Peyer's patch (tissue), 4 donors: Measurements from ENCODE around the gene MAP4K1. TPM values are rescaled to one million over a fixed set of nuclear protein-coding genes. Genes with fewer than 3 reads are reported as not detected.

ENCODE experiments used
- DNase-seq, 3 donors: peaks; one replicate each; pipeline ENCODE4 v3.0.0-alpha.2; 2017 to 2019
- H3K27ac ChIP-seq, 4 donors: fragments of 200-600 bp; sonication (generic); one replicate each; pipeline ENCODE4 v1.5.1; 2016 to 2019
- H3K27me3 ChIP-seq, 2 donors: fragments of 200-600 bp; sonication (generic); one replicate each; pipeline ENCODE4 v1.5.1; 2019
- H3K36me3 ChIP-seq, 3 donors: fragments of 200-600 bp; sonication (generic); one replicate each; pipeline ENCODE4 v1.5.1; 2016 to 2019
- H3K4me1 ChIP-seq, 4 donors: fragments of 200-600 bp; sonication (generic); one replicate each; pipeline ENCODE4 v1.5.1; 2016 to 2019
- H3K4me3 ChIP-seq, 4 donors: fragments of 200-600 bp; sonication (generic); 1 replicate in 3 of 4; 2 replicates in 1 of 4; pipeline ENCODE4 v1.5.1; 2016 to 2019; ENCODE audit warnings: mild to moderate bottlenecking in 1 of 4
- H3K9me3 ChIP-seq, 4 donors: fragments of 200-600 bp; sonication (generic); one replicate each; pipeline ENCODE4 v1.5.1; 2016 to 2019; ENCODE audit warnings: mild to moderate bottlenecking in 1 of 4
- POLR2A ChIP-seq, 2 donors: fragments of 450-650 bp; IDR thresholded peaks; one replicate each; pipeline ENCODE4 v1.5.1; 2017; ENCODE audit warnings: antibody characterized with exemption in 2 of 2, mild to moderate bottlenecking in 2 of 2, moderate library complexity in 2 of 2
- total RNA-seq, 4 donors: library from RNA; depleted of rRNA; stranded (reverse); fragments of >200 nt; gene quantifications; one replicate each; pipeline ENCODE4 v1.1.0, GENCODE V29; 2016
- TF ChIP-seq, protein P1 (sequence below), 6 experiments: fragments of 450-650 bp in 4 of 6; fragments of 200-600 bp in 2 of 6; sonication (generic) in 1 of 6; IDR thresholded peaks; one replicate each; pipeline ENCODE4 v1.5.1; 2017 to 2019; ENCODE audit warnings: antibody characterized with exemption in 6 of 6, mild to moderate bottlenecking in 3 of 6, moderate library complexity in 1 of 6

The MAP4K1 gene
- total RNA-seq, 4 donors from 2014 or later: 7.0 to 116 (median 10.4) TPM

DNA sequence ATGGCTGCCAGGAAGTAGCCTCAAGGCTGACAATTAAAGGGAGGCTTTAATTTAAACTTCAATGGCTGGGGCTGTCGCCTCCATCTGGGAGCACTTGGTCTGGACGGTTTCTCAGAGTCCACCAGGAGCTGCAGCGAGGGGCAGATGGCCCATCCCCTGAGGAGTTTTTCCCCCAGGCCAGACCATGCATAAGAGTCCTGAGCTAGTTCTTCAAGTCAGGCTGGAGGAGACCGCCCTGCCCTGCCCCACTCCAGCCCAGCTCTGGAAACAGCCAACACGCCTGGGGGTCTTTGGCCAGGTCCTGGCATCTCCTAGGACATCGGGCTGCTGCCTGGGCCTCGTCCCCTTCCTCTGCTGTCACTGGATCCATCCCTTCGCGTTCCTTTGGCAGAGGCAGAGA is 24.4 kb upstream of the MAP4K1 start:
- H3K27ac ChIP-seq: peak overlapping the region in 2 of 4 donors; percentile 1 to 66
- H3K9me3 ChIP-seq: no peaks in the 10 kb centered on the region
- no peak overlapping the region for H3K4me3 ChIP-seq
- DNase-seq: no peak
- TF ChIP-seq, protein P1, sequence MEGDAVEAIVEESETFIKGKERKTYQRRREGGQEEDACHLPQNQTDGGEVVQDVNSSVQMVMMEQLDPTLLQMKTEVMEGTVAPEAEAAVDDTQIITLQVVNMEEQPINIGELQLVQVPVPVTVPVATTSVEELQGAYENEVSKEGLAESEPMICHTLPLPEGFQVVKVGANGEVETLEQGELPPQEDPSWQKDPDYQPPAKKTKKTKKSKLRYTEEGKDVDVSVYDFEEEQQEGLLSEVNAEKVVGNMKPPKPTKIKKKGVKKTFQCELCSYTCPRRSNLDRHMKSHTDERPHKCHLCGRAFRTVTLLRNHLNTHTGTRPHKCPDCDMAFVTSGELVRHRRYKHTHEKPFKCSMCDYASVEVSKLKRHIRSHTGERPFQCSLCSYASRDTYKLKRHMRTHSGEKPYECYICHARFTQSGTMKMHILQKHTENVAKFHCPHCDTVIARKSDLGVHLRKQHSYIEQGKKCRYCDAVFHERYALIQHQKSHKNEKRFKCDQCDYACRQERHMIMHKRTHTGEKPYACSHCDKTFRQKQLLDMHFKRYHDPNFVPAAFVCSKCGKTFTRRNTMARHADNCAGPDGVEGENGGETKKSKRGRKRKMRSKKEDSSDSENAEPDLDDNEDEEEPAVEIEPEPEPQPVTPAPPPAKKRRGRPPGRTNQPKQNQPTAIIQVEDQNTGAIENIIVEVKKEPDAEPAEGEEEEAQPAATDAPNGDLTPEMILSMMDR (IDR thresholded peaks at IDR 0.05): no peak
- TF ChIP-seq POLR2A (IDR thresholded peaks at IDR 0.05): no peak
- peaks cover 0 to 5% (median 0%) of the 10 kb centered on the region in 3 donors for H3K36me3 ChIP-seq
- no peaks in the 10 kb centered on the region for H3K27me3 ChIP-seq
- peaks cover 0 to 10% (median 4%) of the 10 kb centered on the region in 4 donors for H3K4me1 ChIP-seq

DNA sequence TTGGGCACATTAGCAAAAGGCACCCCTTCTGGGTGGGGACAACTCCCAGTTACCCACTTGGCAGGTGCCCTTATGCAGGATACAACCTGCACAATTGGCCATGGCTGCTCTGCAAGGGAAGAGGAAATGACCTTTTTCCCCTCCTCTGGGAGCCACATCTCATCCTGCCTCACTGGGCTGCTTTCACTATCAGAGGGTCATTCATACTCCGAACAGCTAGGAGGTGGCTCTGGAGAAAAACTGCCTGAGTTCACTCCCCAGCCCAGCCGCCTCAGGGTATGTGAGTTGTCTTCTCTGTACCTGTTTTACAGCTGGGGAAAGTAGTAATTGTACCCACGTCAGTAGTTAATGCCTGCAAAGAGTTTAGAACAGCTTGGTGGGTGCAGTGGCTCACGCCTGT is 22.6 kb upstream of the MAP4K1 start:
- peak in 1 of 2 donors; percentile 1 for TF ChIP-seq POLR2A (IDR thresholded peaks at IDR 0.05)
- TF ChIP-seq, protein P1 (IDR thresholded peaks at IDR 0.05): peak in 3 of 6 experiments; percentile 21 to 33 (median 26)
- peaks cover 0 to 13% (median 0%) of the 10 kb centered on the region in 3 donors for H3K36me3 ChIP-seq
- no peaks in the 10 kb centered on the region for H3K9me3 ChIP-seq
- peaks cover 0 to 20% (median 6%) of the 10 kb centered on the region in 4 donors for H3K4me1 ChIP-seq
- DNase-seq: no peak
- H3K27me3 ChIP-seq: no peaks in the 10 kb centered on the region
- H3K27ac ChIP-seq: peak overlapping the region in 3 of 4 donors; percentile 17 to 79 (median 67)
- no peak overlapping the region for H3K4me3 ChIP-seq

DNA sequence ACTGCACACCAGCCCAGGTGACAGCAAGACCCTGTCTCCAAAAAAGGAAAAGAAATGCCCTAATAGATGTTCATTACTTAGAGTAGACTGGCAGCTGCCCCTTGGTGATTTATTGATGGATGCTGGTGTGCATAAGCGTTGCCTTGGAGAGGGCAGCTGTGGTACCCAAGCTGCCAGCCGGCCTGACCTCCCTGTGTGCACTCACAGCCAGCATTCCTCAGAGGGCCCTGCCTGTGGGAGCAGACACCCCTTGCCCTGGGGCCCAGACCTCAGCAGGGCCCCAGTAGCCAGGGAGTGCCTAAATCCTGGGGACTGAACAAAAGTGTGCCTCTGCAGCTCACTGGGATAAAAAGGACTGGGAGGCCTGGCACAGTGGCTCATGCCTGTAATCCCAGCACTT is 21.9 kb upstream of the MAP4K1 start:
- Histone ChIP-seq H3K27ac (peak overlapping the region in 2 of 4 donors; percentile 67 to 79), H3K4me1 (peaks cover 0 to 21% (median 4%) of the 10 kb centered on the region in 4 donors), H3K9me3 (no peaks in the 10 kb centered on the region), H3K36me3 (peaks cover 0 to 19% (median 0%) of the 10 kb centered on the region in 3 donors), H3K4me3 (no peak overlapping the region), H3K27me3 (no peaks in the 10 kb centered on the region)
- no peak for DNase-seq
- no peak for TF ChIP-seq POLR2A (IDR thresholded peaks at IDR 0.05)
- TF ChIP-seq, protein P1 (IDR thresholded peaks at IDR 0.05): no peak

DNA sequence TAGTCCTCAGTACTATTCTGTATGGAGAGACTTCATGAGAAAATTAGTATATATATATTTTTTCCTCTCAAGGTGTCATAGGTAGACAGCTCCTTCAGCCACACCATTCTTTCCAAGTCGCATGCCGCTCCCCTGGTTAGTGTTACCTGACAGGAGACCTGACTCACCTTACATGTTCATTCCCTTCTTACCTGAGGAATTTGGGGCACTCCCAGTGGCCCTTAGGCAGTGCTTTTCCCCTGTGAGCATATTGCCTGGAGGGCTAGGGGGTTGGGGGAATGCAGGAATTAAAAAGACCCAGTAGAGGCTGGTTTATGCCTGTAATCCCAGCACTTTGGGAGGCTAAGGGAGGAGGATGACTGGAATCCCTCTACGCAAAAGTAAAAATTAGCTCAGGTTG is 20.7 kb upstream of the MAP4K1 start:
- Histone ChIP-seq H3K27me3 (no peaks in the 10 kb centered on the region), H3K4me3 (no peak overlapping the region), H3K4me1 (peaks cover 0 to 21% (median 4%) of the 10 kb centered on the region in 4 donors), H3K9me3 (no peaks in the 10 kb centered on the region), H3K27ac (no peak overlapping the region), H3K36me3 (peaks cover 0 to 22% (median 0%) of the 10 kb centered on the region in 3 donors)
- DNase-seq: no peak
- TF ChIP-seq, protein P1 (IDR thresholded peaks at IDR 0.05): no peak
- no peak for TF ChIP-seq POLR2A (IDR thresholded peaks at IDR 0.05)

DNA sequence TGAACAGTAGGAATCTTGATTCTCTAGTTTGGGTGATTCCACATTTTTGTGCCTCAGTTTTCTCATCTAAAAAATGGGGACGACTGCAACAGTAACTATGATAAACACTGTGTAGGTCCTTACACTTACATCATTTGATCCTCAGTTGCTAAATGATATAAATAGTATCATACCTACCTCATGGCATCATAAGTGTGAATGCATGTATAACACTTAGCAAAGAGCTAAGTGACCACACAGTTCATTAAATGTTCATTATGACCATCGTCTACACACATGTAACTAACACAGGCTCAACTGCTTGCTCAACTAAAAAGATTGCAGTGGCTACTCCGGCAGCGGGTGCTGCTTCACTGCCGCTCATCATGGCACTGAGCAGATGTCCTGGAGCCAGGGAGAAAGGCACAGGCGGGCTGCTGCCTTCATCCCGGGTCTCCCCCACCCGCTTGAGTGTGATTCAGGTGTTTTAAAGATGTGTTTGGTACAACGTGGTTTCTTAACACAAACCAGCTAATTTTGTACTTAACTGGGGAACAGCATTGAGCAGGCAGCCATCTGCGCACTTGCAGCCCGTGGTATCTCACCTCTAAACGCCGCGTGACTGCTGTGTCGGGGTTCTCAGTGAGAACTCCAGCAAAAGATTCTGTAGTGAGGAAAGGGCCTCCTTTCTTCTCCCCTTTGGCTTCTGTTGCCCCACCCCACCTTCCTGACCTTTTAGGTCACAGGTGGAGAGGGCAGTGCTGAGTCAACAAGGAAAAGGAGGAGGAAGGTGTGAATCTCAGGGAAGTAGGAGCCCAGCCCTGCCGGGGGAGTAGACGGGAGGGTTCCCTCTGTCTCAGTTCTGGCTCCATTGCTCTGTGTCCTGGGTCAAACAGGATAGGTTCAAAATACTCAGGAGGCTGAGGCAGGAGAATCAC is 18.0 kb upstream of the MAP4K1 start:
- H3K36me3 ChIP-seq: peaks cover 0 to 43% (median 0%) of the 10 kb centered on the region in 3 donors
- H3K27ac ChIP-seq: peak overlapping the region; percentile 59 to 91 (median 66)
- DNase-seq: no peak
- no peak overlapping the region for H3K4me3 ChIP-seq
- H3K9me3 ChIP-seq: no peaks in the 10 kb centered on the region
- H3K4me1 ChIP-seq: peaks cover 0 to 21% (median 4%) of the 10 kb centered on the region in 4 donors
- no peaks in the 10 kb centered on the region for H3K27me3 ChIP-seq
- no peak for TF ChIP-seq POLR2A (IDR thresholded peaks at IDR 0.05)
- TF ChIP-seq, protein P1 (IDR thresholded peaks at IDR 0.05): no peak
